ENCODE data around the gene SMIM17.
A peak's percentile ranks its signal among the peaks of the same experiment; 100 is the strongest.

Gene SMIM17

GRCh38 chr19:56642711-56643459, at the start of gene SMIM17:
Gene SMIM17, plus strand, starts transcription at chr19:56643159. Its CDS starts 2,509 bp downstream, at chr19:56645668.
- no peak for DNase-seq (ENCODE audit: low read depth, low spot score)

- no peak for DNase-seq (ENCODE audit: low read depth, low spot score)
These were observed 48.5 kb upstream of the SMIM17 start for GRCh38 chr19:56594446-56594782.

- peak; percentile 93 for DNase-seq (ENCODE audit: low read depth, low spot score)
These were observed 48.0 kb upstream of the SMIM17 start, which contains the start of gene ZNF71 for GRCh38 chr19:56594783-56595547. Gene ZNF71, plus strand, starts transcription at chr19:56595302. Its CDS starts 6,257 bp downstream, at chr19:56601559.

GRCh38 chr19:56595548-56595899, 47.4 kb upstream of the SMIM17 start:
- no peak for DNase-seq (ENCODE audit: low read depth, low spot score)

- no peak for DNase-seq (ENCODE audit: low read depth, low spot score)
These were observed 46.3 kb upstream of the SMIM17 start for GRCh38 chr19:56596676-56597075.

GRCh38 chr19:56597696-56598095, 45.3 kb upstream of the SMIM17 start:
- no peak for DNase-seq (ENCODE audit: low read depth, low spot score)

- DNase-seq (ENCODE audit: low read depth, low spot score): no peak
These were observed 41.6 kb upstream of the SMIM17 start for GRCh38 chr19:56601375-56601774.

GRCh38 chr19:56603829-56604228, 39.1 kb upstream of the SMIM17 start:
- no peak for DNase-seq (ENCODE audit: low read depth, low spot score)

GRCh38 chr19:56608274-56608964, 34.5 kb upstream of the SMIM17 start:
- DNase-seq (ENCODE audit: low read depth, low spot score): no peak

GRCh38 chr19:56611288-56611687, 31.7 kb upstream of the SMIM17 start:
- DNase-seq (ENCODE audit: low read depth, low spot score): no peak

- no peak for DNase-seq (ENCODE audit: low read depth, low spot score)
These were observed 30.2 kb upstream of the SMIM17 start for GRCh38 chr19:56612737-56613136.

- DNase-seq (ENCODE audit: low read depth, low spot score): no peak
These were observed 29.3 kb upstream of the SMIM17 start for GRCh38 chr19:56613639-56614038.

GRCh38 chr19:56617531-56617930, 25.4 kb upstream of the SMIM17 start:
- no peak for DNase-seq (ENCODE audit: low read depth, low spot score)

GRCh38 chr19:56619121-56619520, 23.8 kb upstream of the SMIM17 start:
- DNase-seq (ENCODE audit: low read depth, low spot score): no peak

GRCh38 chr19:56622374-56622773, 20.6 kb upstream of the SMIM17 start:
- DNase-seq (ENCODE audit: low read depth, low spot score): no peak

GRCh38 chr19:56623006-56623405, 20.0 kb upstream of the SMIM17 start:
- no peak for DNase-seq (ENCODE audit: low read depth, low spot score)

- no peak for DNase-seq (ENCODE audit: low read depth, low spot score)
These were observed 17.3 kb upstream of the SMIM17 start for GRCh38 chr19:56625708-56626107.

GRCh38 chr19:56633021-56633420, 9.9 kb upstream of the SMIM17 start:
- no peak for DNase-seq (ENCODE audit: low read depth, low spot score)

- DNase-seq (ENCODE audit: low read depth, low spot score): peak; percentile 96
These were observed 4.9 kb upstream of the SMIM17 start for GRCh38 chr19:56637976-56638555.

GRCh38 chr19:56639217-56639616, 3.7 kb upstream of the SMIM17 start:
- DNase-seq (ENCODE audit: low read depth, low spot score): peak; percentile 7

GRCh38 chr19:56643460-56643955, 549 bp downstream of the SMIM17 start:
- DNase-seq (ENCODE audit: low read depth, low spot score): no peak

GRCh38 chr19:56654151-56654550, 11.2 kb downstream of the SMIM17 start:
- no peak for DNase-seq (ENCODE audit: low read depth, low spot score)
